Head of caudate nucleus (tissue), 42 donors: ENCODE measurements around the gene LAMTOR2.
"Not testable (repeated sequence)": the region's sequence is repeated elsewhere in the genome, so short reads cannot be mapped to it uniquely, and the experiment has no call there.

Source experiments
- DNase-seq, 42 donors: peaks; one replicate each; pipeline versions ENCODE4 v3.0.0 to v3.0.0-alpha.2; 2020 to 2021; ENCODE audit warnings: mixed read lengths in 7 of 42
- intact Hi-C: fragments of 100-400 bp; cut with DNase I; formaldehyde crosslinking; loops from one replicate; pipeline ENCODE4 v1.15.0; 2022

The LAMTOR2 gene

DNA sequence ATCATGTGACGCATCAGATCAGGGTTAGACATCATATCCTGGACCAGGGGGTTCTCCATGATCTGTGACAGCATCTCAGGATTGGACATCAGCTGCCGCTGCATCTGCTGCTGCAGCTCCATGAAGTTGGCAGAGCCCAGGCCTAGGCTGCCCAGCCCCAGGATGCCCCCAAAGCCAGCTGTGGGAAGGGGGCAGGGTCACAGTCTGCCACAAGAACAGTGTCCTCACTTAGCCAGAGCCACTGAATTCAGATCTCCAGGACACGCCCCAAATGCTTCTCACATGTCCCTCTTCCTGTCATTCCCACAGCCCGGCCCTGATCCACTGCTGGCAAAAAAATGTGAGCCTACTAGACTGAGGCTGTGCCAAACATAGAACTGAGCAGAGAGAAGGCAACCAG lies 4.2 kb upstream of the LAMTOR2 start:
- intact Hi-C loops: loop anchor here (10.0 kb wide), 1 partner anchor 66 kb away; no protein-coding TSS in a partner anchor

GRCh38 chr1:156051011-156051725 lies 3.4 kb upstream of the LAMTOR2 start:
- intact Hi-C loops: loop anchor here (10.0 kb wide), 1 partner anchor 66 kb away; no protein-coding TSS in a partner anchor
- DNase-seq: no peak

More for the DNA sequence above, 4.2 kb upstream of the LAMTOR2 start:
- peak in 38 of 42 donors; percentile 3 to 87 (median 47) for DNase-seq

GRCh38 chr1:156052862-156053767 lies 1.5 kb upstream of the LAMTOR2 start:
- intact Hi-C loops: loop anchor here (10.0 kb wide), 1 partner anchor 68 kb away; no protein-coding TSS in a partner anchor
- peak; percentile 9 to 83 (median 59) for DNase-seq

DNA sequence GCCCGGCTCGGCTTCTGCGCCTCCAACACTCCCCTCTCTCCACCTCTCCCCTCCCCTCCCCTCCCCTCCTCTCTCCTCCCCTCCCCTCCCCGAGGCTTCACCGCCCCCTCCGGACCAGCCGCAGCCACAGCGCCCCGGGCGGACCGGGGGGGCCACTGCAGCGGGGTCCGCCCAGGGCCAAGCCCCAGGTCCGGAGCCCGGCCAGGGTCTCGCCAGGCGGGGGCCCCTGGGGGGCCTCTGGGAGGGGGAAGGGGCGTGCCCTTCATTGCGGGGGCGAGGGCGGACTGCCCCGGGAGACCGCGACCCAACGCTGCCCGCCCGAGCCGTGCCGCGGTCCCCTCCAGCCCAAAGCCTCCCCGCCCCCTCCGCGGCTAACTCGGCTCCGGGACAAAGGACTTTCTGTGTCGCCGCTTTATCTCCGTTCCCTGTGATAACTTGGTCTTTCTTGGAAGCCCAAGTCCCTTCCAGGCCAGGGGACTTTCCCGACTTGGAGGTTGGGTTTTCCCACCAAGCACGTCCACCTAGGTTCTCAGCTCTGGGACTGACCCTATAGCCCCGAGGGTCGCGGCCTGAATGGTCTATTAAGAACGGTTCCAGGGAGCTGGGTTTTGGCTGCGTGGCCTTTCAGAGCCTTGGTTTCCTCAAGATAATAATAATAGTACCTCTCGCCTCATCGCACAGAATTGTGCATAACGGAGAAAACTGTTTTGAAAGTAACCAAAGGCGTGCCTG lies 648 bp upstream of the LAMTOR2 start, which contains the start of gene UBQLN4:
UBQLN4 (minus strand) TSS at position 31 of the 732 bp plus-strand sequence. CDS start 97 bp downstream, outside the sequence.
- intact Hi-C loops: loop anchor here (10.0 kb wide), 1 partner anchor 69 kb away; no protein-coding TSS in a partner anchor
- peak; percentile 70 to 97 (median 90) for DNase-seq

- peak in 1 of 42 donors; percentile 27 for DNase-seq
- intact Hi-C loops: loop anchor here (10.0 kb wide), 1 partner anchor 71 kb away; no protein-coding TSS in a partner anchor
These were observed 883 bp downstream of the LAMTOR2 start for GRCh38 chr1:156055281-156056048.

DNA sequence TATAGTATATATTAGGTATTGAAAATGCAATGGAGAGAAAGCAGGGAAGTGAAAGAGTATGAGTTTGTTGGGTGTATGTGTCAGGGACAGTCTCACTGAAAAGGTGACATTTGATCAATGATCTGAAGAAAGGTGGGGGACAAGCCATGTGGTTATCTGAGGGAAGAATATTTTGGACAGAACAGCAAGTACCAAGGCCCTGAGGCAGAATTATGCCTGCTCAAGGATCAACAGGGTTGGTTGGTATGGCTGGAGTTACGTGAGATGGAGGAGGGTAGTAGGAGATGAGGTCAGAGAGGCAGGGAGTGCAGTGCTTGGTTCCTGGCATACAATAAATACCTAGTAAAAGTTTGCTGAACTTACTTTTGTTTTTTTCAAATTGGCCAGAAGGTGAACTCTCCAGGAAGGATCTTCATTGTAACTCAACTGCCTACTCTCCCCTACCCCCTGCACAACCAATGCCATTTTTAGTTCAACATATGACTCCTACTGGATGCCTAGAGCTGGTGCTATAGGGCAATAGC lies 1.8 kb downstream of the LAMTOR2 start:
- DNase-seq: no peak
- intact Hi-C loops: loop anchor here (10.0 kb wide), 1 partner anchor 72 kb away; no protein-coding TSS in a partner anchor

GRCh38 chr1:156060937-156061636 lies 6.5 kb downstream of the LAMTOR2 start, which contains the start of gene RAB25:
RAB25 (plus strand) TSS chr1:156061160; CDS start chr1:156061401, 241 bp downstream.
- intact Hi-C loops: no loop called here
- no peak for DNase-seq

DNA sequence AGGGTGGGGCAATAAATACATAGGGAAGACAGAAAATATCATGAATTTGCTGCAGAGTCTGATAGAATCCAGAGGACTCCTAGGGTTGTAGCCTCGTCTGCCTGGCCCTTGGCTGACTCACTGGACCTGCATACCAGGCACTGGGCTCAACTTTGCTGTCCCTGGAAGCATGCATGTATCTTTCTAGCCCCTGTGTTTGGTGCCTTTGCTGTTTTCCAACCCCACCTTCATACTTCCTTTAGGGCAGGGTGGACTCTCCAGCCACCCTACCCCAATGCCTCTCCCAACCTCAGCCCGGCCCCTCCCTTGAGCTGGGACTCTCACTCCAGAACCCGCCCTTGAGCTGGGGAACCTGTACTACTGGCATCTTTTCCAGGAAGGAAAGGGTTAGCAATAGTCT lies 7.6 kb downstream of the LAMTOR2 start:
- no peak for DNase-seq

GRCh38 chr1:156063997-156064285 lies 9.4 kb downstream of the LAMTOR2 start:
- no peak for DNase-seq
- intact Hi-C loops: no loop called here

More for the DNA sequence above, 7.6 kb downstream of the LAMTOR2 start:
- intact Hi-C loops: no loop called here

DNA sequence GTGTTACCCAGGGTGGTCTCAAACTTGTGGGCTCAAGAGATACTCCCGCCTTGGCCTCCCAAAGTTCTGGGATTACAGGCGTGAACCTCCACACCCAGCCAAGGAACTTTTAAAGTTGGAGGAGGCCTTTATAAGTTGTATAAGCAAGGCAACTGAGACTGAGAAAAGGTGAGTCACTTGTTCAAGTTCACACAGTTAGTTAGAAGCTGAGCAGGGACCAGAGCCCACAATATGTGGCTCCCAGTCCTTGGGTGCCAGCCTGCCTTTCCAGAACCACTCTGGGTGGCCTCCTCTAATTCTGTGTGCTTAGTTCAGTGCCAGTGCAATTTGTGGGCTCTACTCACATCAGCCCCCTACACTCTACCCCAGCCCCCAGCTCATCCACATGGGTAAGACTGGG lies 10.0 kb downstream of the LAMTOR2 start:
- no peak for DNase-seq
- intact Hi-C loops: no loop called here

DNA sequence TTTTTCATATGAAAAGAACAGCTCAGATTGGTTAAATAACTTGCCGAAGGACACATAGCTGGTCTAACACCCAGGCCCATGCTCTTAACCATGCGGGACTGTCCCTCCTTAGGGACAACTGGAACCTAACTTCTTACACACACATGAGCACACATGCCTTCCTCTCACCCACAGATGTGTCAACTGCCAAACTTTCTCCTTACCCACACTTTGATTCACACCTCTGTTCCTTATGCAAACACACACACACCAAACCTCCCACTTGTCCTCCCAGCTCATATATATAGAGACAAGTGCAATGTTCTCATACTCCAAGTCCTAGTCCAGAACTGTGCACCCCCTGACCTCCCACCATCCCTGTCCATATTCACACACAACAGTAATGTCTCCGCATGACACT lies 10.6 kb downstream of the LAMTOR2 start:
- intact Hi-C loops: no loop called here
- peak in 5 of 42 donors; percentile 17 to 61 (median 25) for DNase-seq

DNA sequence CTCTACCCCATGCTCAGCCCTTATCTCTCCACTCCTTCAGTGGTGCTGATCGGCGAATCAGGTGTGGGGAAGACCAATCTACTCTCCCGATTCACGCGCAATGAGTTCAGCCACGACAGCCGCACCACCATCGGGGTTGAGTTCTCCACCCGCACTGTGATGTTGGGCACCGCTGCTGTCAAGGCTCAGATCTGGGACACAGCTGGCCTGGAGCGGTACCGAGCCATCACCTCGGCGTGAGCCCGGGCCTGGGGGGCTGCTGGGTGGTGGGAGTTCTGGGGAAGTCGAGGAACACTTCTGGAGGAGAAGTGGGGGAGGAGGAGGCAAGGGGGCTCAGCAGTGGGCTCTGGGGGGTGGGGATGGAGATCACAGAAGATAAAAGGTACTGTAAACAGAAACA lies 11.3 kb downstream of the LAMTOR2 start:
- DNase-seq: no peak
- intact Hi-C loops: no loop called here

DNA sequence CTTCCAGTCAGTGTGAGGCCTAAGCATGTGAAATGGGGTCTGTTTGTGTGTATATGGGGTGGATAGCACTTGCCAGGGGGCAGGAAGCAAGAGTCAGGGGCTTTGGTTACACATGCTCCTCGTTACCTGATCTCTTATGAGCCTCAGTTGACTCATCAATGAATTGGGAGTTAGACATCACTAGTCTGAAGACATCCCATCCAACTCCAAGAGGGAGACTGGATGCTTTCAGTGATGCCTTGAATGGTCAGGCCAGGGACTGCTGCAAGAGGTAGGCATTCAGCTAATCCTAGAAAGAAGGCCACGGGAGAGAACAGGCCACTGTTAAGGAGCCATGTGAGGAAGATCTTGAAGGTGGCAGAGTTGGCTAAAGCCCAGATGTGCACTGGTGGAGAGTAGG lies 12.7 kb downstream of the LAMTOR2 start:
- intact Hi-C loops: no loop called here
- DNase-seq: no peak

DNA sequence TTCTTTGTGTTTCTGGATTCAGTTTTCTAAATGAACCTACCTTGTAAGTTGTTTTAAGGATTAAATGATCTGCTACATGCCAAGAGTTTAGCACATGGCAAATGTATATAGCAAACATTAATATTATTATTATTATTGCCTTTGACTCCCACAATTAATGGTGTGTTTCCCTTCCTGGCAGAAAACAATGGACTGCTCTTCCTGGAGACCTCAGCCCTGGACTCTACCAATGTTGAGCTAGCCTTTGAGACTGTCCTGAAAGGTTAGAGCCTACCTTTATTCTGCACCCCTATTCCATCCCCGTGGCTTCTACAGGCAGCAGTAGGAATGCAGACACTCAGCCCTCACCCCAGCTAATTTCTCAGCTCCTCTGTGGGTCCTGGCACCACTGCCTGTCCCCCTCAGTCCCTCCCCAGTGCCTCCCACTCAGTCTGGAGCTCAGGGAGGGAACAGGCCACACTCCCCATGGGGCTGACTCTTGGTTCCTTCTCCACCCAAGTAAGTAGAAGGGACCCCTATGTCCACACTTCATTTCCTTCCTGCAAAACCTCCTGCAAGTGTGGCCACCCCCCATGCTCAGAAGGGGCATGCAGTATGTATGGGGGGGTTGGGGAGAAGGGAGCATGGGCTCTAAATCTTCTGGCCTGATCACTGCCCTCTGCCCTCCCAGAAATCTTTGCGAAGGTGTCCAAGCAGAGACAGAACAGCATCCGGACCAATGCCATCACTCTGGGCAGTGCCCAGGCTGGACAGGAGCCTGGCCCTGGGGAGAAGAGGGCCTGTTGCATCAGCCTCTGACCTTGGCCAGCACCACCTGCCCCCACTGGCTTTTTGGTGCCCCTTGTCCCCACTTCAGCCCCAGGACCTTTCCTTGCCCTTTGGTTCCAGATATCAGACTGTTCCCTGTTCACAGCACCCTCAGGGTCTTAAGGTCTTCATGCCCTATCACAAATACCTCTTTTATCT lies 15.2 kb downstream of the LAMTOR2 start:
- intact Hi-C loops: no loop called here
- DNase-seq: no peak

- intact Hi-C loops: no loop called here
- DNase-seq: no peak
These were observed 16.0 kb downstream of the LAMTOR2 start for GRCh38 chr1:156070548-156070947.

- not testable (repeated sequence) for DNase-seq
These were observed 16.8 kb downstream of the LAMTOR2 start for GRCh38 chr1:156071332-156071816.

More at GRCh38 chr1:156071332-156071816, 16.8 kb downstream of the LAMTOR2 start:
- intact Hi-C loops: not testable (repeated sequence)
